Activated naive CD4-positive, alpha-beta T cell treated with anti-CD3 and anti-CD28 coated beads, Interleukin-2, amount 10 ng/mL, durations not matched to agents 7 days and 5 days (primary cell): ENCODE results near the gene RPL31.

Experiments
- CTCF ChIA-PET: fragments of 350-600 bp; sonication (Branson Sonifier 250); formaldehyde crosslinking; loops from one replicate; lab custom pipeline; 2021; ENCODE audit warnings: antibody characterized with exemption; lab: Charles Lee
- DNase-seq: peaks from one replicate; pipeline ENCODE4 v3.0.0-alpha.2; 2020
- H3K27ac Mint-ChIP-seq: one replicate; pipeline ENCODE4 v1.8.0; 2021; ENCODE audit warnings: mild to moderate bottlenecking, moderate library complexity, mixed read lengths
- H3K27me3 Mint-ChIP-seq: one replicate; pipeline ENCODE4 v1.8.0; 2021; ENCODE audit warnings: mild to moderate bottlenecking, mixed read lengths
- H3K36me3 Mint-ChIP-seq: one replicate; pipeline ENCODE4 v1.8.0; 2021; ENCODE audit warnings: mixed read lengths
- H3K4me1 Mint-ChIP-seq: one replicate; pipeline ENCODE4 v1.8.0; 2021; ENCODE audit warnings: mixed read lengths
- H3K4me3 Mint-ChIP-seq: one replicate; pipeline ENCODE4 v1.8.0; 2021; ENCODE audit warnings: mild to moderate bottlenecking, moderate library complexity, mixed read lengths
- H3K9me3 Mint-ChIP-seq: one replicate; pipeline ENCODE4 v1.8.0; 2021; ENCODE audit warnings: mixed read lengths

Gene RPL31

GRCh38 chr2:101001691-101002561 lies at the start of gene RPL31:
RPL31 (plus strand) TSS chr2:101002289; CDS start chr2:101002702, 413 bp downstream.
- H3K36me3 Mint-ChIP-seq, result peaks cover 49% of the 10 kb centered on the region
- peak within 1 kb of the TSS; percentile 96 for H3K4me3 Mint-ChIP-seq
- peaks cover 48% of the 10 kb centered on the region for H3K4me1 Mint-ChIP-seq
- peaks cover 4% of the 10 kb centered on the region for H3K9me3 Mint-ChIP-seq
- H3K27me3 Mint-ChIP-seq, result peaks cover 15% of the 10 kb centered on the region
- CTCF ChIA-PET, result interaction anchor here (0.9 to 1.0 kb wide), 2 partner anchors 392 to 407 kb away, joined by 3 read pairs; no protein-coding TSS in a partner anchor
- peak; percentile 98 for DNase-seq
- peak within 1 kb of the TSS; percentile 92 for H3K27ac Mint-ChIP-seq

GRCh38 chr2:100952512-100952911 lies 49.6 kb upstream of the RPL31 start:
- peaks cover 29% of the 10 kb centered on the region for H3K4me1 Mint-ChIP-seq

GRCh38 chr2:100953406-100954043 lies 48.6 kb upstream of the RPL31 start:
- DNase-seq, result peak; percentile 58
- H3K27ac Mint-ChIP-seq, result peak overlapping the region; percentile 7
- no peaks in the 10 kb centered on the region for H3K9me3 Mint-ChIP-seq

More at GRCh38 chr2:100952512-100952911, 49.6 kb upstream of the RPL31 start:
- Mint-ChIP-seq H3K27me3 (peaks cover 8% of the 10 kb centered on the region), H3K9me3 (no peaks in the 10 kb centered on the region), H3K36me3 (peaks cover 2% of the 10 kb centered on the region), H3K27ac (peak overlapping the region; percentile 8), H3K4me3 (no peak overlapping the region)
- no peak for DNase-seq
- CTCF ChIA-PET, result no interaction called here

GRCh38 chr2:100954044-100954420 lies 48.1 kb upstream of the RPL31 start:
- Mint-ChIP-seq H3K27me3 (peaks cover 8% of the 10 kb centered on the region), H3K36me3 (peaks cover 2% of the 10 kb centered on the region), H3K9me3 (no peaks in the 10 kb centered on the region), H3K27ac (no peak overlapping the region), H3K4me1 (peaks cover 29% of the 10 kb centered on the region), H3K4me3 (no peak overlapping the region)
- CTCF ChIA-PET, result interaction anchor here (1.0 kb wide), 1 partner anchor 35 kb away, joined by 4 read pairs; no protein-coding TSS in a partner anchor
- no peak for DNase-seq

More at GRCh38 chr2:100953406-100954043, 48.6 kb upstream of the RPL31 start:
- CTCF ChIA-PET, result no interaction called here
- peaks cover 8% of the 10 kb centered on the region for H3K27me3 Mint-ChIP-seq
- peaks cover 2% of the 10 kb centered on the region for H3K36me3 Mint-ChIP-seq
- peaks cover 29% of the 10 kb centered on the region for H3K4me1 Mint-ChIP-seq
- H3K4me3 Mint-ChIP-seq, result no peak overlapping the region

GRCh38 chr2:100955226-100955625 lies 46.9 kb upstream of the RPL31 start:
- DNase-seq, result no peak
- Mint-ChIP-seq H3K27ac (no peak overlapping the region), H3K27me3 (peaks cover 8% of the 10 kb centered on the region), H3K4me3 (no peak overlapping the region), H3K4me1 (peaks cover 29% of the 10 kb centered on the region), H3K9me3 (no peaks in the 10 kb centered on the region), H3K36me3 (peaks cover 2% of the 10 kb centered on the region)
- CTCF ChIA-PET, result no interaction called here

GRCh38 chr2:100956081-100956480 lies 46.0 kb upstream of the RPL31 start:
- CTCF ChIA-PET, result interaction anchor here (0.7 kb wide), 1 partner anchor 1616 kb away, joined by 3 read pairs; no protein-coding TSS in a partner anchor
- DNase-seq, result no peak
- Mint-ChIP-seq H3K36me3 (peaks cover 2% of the 10 kb centered on the region), H3K4me3 (no peak overlapping the region), H3K4me1 (peaks cover 26% of the 10 kb centered on the region), H3K9me3 (no peaks in the 10 kb centered on the region), H3K27me3 (peaks cover 8% of the 10 kb centered on the region), H3K27ac (no peak overlapping the region)

- H3K27me3 Mint-ChIP-seq, result peaks cover 8% of the 10 kb centered on the region
- DNase-seq, result no peak
- H3K9me3 Mint-ChIP-seq, result no peaks in the 10 kb centered on the region
- H3K27ac Mint-ChIP-seq, result no peak overlapping the region
- H3K4me1 Mint-ChIP-seq, result peaks cover 10% of the 10 kb centered on the region
- CTCF ChIA-PET, result no interaction called here
- no peak overlapping the region for H3K4me3 Mint-ChIP-seq
- H3K36me3 Mint-ChIP-seq, result peaks cover 2% of the 10 kb centered on the region
Measured at GRCh38 chr2:100957996-100958653, 44.0 kb upstream of the RPL31 start.

GRCh38 chr2:100959225-100959880 lies 42.7 kb upstream of the RPL31 start:
- CTCF ChIA-PET, result interaction anchor here (0.6 kb wide), 1 partner anchor 293 kb away, joined by 4 read pairs; no protein-coding TSS in a partner anchor
- no peak for DNase-seq
- Mint-ChIP-seq H3K4me3 (no peak overlapping the region), H3K9me3 (no peaks in the 10 kb centered on the region), H3K27ac (no peak overlapping the region), H3K4me1 (peaks cover 6% of the 10 kb centered on the region), H3K27me3 (peaks cover 8% of the 10 kb centered on the region), H3K36me3 (peaks cover 2% of the 10 kb centered on the region)

GRCh38 chr2:100960688-100961087 lies 41.4 kb upstream of the RPL31 start:
- DNase-seq, result no peak
- no peaks in the 10 kb centered on the region for H3K9me3 Mint-ChIP-seq
- peaks cover 10% of the 10 kb centered on the region for H3K4me1 Mint-ChIP-seq
- H3K4me3 Mint-ChIP-seq, result no peak overlapping the region
- no peak overlapping the region for H3K27ac Mint-ChIP-seq
- CTCF ChIA-PET, result no interaction called here
- peaks cover 2% of the 10 kb centered on the region for H3K36me3 Mint-ChIP-seq
- H3K27me3 Mint-ChIP-seq, result peaks cover 8% of the 10 kb centered on the region

GRCh38 chr2:100962366-100963025 lies 39.6 kb upstream of the RPL31 start:
- DNase-seq, result no peak
- Mint-ChIP-seq H3K9me3 (no peaks in the 10 kb centered on the region), H3K36me3 (no peaks in the 10 kb centered on the region), H3K27ac (no peak overlapping the region), H3K4me3 (no peak overlapping the region), H3K4me1 (peaks cover 10% of the 10 kb centered on the region), H3K27me3 (no peaks in the 10 kb centered on the region)
- CTCF ChIA-PET, result no interaction called here

- Mint-ChIP-seq H3K27me3 (no peaks in the 10 kb centered on the region), H3K36me3 (no peaks in the 10 kb centered on the region), H3K4me1 (peaks cover 10% of the 10 kb centered on the region), H3K9me3 (no peaks in the 10 kb centered on the region), H3K27ac (no peak overlapping the region), H3K4me3 (no peak overlapping the region)
- DNase-seq, result no peak
- CTCF ChIA-PET, result no interaction called here
Measured at GRCh38 chr2:100963026-100963375, 39.1 kb upstream of the RPL31 start.

GRCh38 chr2:100964222-100964621 lies 37.9 kb upstream of the RPL31 start:
- no peak overlapping the region for H3K4me3 Mint-ChIP-seq
- CTCF ChIA-PET, result interaction anchor here (1.3 kb wide), 1 partner anchor 354 kb away, joined by 3 read pairs; no protein-coding TSS in a partner anchor
- no peaks in the 10 kb centered on the region for H3K36me3 Mint-ChIP-seq
- no peaks in the 10 kb centered on the region for H3K9me3 Mint-ChIP-seq
- no peaks in the 10 kb centered on the region for H3K27me3 Mint-ChIP-seq
- H3K27ac Mint-ChIP-seq, result no peak overlapping the region
- DNase-seq, result peak; percentile 39
- peaks cover 10% of the 10 kb centered on the region for H3K4me1 Mint-ChIP-seq

- H3K9me3 Mint-ChIP-seq, result no peaks in the 10 kb centered on the region
Measured at GRCh38 chr2:100964681-100965169, 37.4 kb upstream of the RPL31 start.

More at GRCh38 chr2:100964681-100965169, 37.4 kb upstream of the RPL31 start:
- DNase-seq, result no peak
- H3K27ac Mint-ChIP-seq, result no peak overlapping the region
- H3K27me3 Mint-ChIP-seq, result no peaks in the 10 kb centered on the region
- peaks cover 10% of the 10 kb centered on the region for H3K4me1 Mint-ChIP-seq
- H3K36me3 Mint-ChIP-seq, result no peaks in the 10 kb centered on the region
- no peak overlapping the region for H3K4me3 Mint-ChIP-seq
- CTCF ChIA-PET, result interaction anchor here (1.3 kb wide), 1 partner anchor 354 kb away, joined by 3 read pairs; no protein-coding TSS in a partner anchor
